MM.1S (cell line): ENCODE data around the gene XYLT1.

Source experiments
- CTCF ChIP-seq: fragments of 300-600 bp; sonication (generic); IDR thresholded peaks from 2 replicates; pipeline ENCODE4 v1.5.1; 2016; ENCODE audit warnings: antibody characterized with exemption, low read length, mixed read lengths
- EZH2 ChIP-seq: fragments of 300-600 bp; sonication (generic); optimal IDR thresholded peaks from 2 replicates; pipeline ENCODE3; 2017; ENCODE audit warnings: low read depth, mild to moderate bottlenecking, antibody characterized with exemption, low read length, mixed read lengths

- TF ChIP-seq CTCF (no peak), EZH2 (no peak)
Observed at GRCh38 chr16:17469011-17469740, 1.6 kb downstream of the XYLT1 start.
